GM20431 (cell line): ENCODE results near the gene CHST11.

Experiments used
- in situ Hi-C: fragments of 300-500 bp; cut with MseI, MboI; formaldehyde crosslinking; loops from one replicate; pipeline ENCODE4 v1.15.0; 2020; ENCODE audit warnings: low sequenced_read_pairs; ENCODE audit not compliant: unreplicated experiment

The CHST11 gene

DNA sequence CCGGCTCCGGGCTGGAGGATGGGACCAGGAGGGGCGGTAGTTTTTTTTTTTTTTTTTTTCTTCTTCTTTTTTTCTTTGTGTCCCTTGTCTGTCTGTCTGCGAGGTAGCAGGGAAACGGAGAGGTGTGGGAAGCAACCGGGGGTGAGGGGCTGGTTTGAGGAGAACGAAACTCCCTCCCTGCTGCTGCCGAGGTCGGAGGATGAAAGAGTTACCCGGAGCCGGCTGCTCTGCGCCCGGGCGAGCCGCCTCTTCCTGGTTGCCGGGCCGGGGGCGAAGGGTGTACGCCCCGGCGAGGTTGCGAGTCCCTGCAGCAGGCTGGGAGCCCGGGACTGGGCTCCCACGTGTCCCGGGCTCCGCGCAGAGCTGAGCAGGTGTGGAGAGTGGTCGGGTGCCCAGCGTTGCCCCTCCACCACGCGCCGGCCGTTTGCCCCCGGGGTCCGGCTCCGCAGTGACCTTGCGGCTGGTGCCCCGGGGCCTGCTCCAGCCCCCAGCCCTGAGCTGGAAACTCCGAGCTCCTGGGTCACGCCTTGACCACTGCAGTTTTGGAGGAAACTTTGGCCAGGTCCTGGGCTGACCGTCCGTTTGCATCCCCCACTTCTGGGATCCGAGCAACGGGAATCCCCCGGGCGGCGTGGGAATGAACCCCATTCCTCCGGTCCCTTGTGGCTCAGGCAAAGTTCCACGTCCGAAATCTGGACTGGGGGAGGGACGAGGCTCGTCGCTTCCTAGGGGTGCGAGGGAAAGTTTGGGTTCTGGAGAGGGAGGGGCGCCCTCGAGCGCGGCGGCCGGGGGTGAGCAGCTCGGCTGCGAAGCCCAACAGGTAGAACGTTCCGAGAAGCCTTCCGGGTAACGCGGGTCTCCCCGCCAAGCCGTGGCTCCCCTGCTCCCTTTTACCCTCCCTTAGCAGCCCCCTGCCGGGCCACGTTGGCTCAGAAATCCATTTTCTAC, 1.3 kb downstream of the CHST11 start:
- in situ Hi-C loops, result loop anchor here (25.0 kb wide), 1 partner anchor 204 kb away; no protein-coding TSS in a partner anchor

DNA sequence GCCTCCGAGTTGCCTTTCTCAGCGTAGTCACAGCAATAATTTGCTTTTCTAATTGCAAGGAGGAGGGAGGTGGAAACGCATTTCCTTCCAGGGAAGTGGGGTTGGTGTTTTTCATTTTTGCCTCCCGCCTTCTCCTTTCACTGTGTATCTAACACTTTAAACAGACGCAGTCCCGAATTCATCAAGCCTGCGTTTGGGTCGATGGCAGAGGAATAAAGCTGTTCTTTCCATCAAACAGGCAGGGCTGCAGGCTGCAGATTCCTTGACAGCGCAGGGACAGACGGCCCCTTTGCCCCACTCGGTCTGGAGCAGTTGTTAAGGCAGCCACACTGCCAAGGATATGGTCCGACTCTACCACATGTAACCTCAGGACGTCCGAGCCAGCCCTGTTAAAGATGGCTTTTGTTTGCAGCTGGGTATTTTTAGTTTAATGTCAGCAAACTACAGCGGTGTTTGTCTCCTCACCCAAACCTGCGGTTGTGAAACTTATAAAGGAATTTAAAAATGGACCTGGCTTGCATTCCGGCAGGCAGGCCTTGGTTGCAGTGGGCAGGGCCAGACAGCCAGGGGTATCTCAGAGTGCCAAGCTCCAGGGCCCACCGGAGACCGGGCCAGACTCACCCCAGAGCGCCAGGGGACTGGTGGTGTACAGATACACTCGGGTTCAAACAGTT, 2.1 kb downstream of the CHST11 start:
- in situ Hi-C loops, result loop anchor here (25.0 kb wide), 1 partner anchor 203 kb away; no protein-coding TSS in a partner anchor

DNA sequence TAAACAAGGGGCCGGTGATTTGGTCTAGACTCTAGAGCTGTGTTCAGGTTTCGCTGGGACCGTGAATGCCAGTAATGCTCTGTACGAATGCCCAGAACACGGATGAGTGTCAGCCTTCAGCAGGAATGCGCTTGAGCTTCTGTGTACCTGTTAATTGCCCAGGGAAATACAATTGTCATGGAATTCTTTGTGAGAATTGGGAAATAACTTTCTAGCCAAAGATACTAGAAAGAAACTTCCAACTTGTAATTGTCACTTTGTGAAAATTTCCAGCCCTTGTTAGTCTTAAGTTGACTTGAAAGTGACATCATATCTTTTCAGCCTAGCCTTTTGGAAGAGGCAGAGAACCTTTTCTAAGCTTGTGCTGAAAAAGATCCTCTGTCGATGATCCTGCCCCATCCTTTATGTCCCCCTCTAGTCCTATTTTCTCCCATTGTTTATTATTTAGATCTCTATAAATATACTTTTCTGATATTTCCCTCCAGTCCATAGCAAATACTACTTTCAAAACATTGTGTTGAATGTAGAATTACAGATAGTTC, 2.7 kb downstream of the CHST11 start:
- in situ Hi-C loops, result loop anchor here (25.0 kb wide), 1 partner anchor 203 kb away; no protein-coding TSS in a partner anchor

DNA sequence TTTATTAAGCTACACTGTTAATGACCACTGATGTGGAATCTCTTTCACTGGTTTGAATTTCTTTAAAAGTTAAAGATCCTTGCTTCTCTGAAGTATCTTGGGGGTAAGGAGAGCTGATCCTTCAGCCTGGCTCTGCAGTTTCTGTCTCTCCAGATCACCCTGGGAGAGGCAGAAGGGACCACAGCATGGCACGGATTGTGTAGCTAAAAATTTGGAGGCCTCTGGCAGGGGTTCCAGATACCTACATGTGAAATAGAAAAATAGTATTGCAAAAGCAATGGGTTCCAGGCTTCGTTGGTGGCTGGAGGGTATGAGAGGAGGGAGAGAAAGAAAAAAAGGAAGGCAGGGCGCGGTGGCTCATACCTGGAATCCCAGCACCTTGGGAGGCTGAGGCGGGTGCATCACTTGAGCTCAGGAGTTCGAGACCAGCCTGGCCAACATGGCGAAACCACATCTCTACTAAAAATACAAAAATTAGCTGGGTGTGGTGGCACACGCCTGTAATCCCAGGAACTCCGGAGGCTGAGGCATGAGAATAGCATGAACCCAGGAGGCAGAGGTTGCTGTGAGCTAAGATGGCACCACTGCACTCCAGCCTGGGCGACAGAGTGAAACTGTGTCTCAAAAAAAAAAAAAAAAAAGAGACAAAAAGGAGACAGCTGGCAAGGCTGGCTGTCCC, 3.4 kb downstream of the CHST11 start:
- in situ Hi-C loops, result loop anchor here (25.0 kb wide), 1 partner anchor 202 kb away; no protein-coding TSS in a partner anchor

DNA sequence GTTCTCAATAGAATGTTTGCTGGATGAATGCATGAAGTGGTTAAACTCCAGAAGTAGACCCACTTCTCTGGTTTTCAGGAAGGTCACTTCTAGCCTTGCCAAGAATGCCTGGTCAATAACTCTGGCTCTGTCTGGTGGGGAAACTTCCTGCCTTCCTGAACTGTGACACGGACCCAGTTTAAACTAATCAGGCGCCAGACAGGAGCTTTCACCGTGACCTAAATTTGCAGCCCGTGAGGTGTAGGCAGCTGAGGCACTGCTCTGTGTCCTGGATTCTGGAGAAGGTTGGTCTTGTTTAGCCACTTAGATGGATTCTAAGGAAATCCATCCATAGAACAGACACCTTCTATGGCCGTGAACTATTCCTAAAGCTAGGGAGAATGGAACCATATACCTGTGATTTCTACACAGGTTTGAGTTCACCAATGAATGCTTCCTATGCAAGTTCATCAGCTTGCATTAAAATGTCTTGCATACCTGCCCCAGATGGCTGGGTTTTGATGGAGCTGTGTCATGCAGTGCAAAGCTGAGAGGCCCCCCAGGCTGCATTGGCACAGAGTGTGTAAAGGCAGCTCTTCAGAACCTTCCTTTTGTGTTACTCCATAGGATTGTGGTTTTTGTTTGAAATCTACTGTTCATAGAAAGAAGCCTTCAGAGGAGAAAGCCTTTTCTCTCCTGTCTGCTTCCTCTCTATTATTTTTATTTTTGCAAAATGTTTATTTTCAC, 4.4 kb downstream of the CHST11 start:
- in situ Hi-C loops, result loop anchor here (25.0 kb wide), 1 partner anchor 201 kb away; no protein-coding TSS in a partner anchor

DNA sequence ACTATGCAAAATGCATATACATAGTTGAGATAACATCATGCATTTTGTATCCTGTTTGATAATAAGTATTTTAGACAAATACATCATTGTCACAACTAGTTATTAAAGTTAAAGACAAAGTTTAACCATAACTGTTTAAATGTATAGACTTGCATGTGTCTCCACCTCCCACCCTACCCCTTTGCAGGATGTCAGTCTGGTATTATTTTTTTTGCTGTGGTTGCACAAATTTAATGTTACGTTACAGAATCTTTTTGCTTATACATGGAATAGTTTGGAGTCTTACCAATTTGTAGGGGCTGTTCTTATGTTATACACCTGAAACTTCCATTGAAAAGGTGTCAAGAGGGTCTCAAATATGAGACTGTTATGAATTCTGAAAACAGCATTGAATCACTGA, 5.6 kb downstream of the CHST11 start:
- in situ Hi-C loops, result loop anchor here (25.0 kb wide), 1 partner anchor 200 kb away; no protein-coding TSS in a partner anchor

DNA sequence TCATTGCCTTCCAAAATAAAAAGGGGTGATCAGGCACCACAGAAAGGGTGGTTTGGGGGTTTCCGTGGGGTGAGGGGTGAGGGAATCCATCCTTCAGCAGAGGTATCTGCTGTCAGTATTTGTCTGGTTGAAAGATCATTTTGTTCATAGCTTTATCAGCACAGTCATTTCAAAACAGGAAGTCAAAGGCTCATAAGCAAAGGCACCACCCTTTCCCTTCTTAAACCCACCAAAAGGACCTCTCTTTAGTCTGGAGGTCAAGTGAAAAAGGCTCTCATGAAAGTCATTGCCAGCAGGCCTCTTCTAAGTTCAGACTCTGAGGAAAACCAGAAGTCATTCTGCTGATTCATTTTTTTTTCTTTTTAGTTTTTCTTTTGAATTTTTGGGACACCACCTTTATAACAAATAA, 6.2 kb downstream of the CHST11 start:
- in situ Hi-C loops, result loop anchor here (25.0 kb wide), 1 partner anchor 199 kb away; no protein-coding TSS in a partner anchor

DNA sequence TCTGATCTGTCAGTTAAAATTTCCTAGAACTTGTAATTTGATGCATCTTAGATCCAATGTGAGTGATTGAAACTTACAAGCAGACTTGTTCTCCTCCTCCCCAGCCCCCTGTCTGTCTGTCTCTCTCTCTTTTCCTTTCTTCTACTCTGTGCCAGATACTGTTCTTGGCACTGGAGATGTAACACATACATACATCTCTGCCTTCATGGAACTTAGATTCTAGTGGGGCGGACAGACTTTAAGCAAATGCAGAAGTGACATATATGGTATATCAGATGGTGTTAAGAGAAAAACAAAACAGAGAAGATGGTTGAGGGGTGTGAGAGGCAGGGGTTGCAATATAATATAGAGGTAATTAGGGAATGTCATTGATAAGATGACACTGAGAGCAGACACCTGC, 6.6 kb downstream of the CHST11 start:
- in situ Hi-C loops, result loop anchor here (25.0 kb wide), 1 partner anchor 199 kb away; no protein-coding TSS in a partner anchor

DNA sequence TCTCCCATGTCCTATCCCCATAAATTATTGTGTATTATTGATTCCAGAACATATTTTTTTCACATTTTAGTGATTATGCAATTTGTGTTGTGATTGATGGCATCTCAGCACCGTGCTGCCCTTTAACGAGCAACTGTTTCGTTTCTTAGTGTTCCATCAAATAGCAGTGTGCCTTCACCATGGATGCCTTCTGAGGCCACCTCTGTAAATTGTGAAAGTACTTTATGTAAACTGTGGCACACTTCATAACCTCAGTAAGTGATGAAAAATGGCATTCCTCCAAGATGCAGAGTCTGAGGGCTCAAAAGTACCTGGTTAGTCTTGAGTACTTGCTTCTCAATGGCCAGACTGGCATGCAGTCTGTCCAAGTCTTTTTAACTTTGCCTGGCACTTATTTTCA, 8.2 kb downstream of the CHST11 start:
- in situ Hi-C loops, result loop anchor here (25.0 kb wide), 1 partner anchor 197 kb away; no protein-coding TSS in a partner anchor

DNA sequence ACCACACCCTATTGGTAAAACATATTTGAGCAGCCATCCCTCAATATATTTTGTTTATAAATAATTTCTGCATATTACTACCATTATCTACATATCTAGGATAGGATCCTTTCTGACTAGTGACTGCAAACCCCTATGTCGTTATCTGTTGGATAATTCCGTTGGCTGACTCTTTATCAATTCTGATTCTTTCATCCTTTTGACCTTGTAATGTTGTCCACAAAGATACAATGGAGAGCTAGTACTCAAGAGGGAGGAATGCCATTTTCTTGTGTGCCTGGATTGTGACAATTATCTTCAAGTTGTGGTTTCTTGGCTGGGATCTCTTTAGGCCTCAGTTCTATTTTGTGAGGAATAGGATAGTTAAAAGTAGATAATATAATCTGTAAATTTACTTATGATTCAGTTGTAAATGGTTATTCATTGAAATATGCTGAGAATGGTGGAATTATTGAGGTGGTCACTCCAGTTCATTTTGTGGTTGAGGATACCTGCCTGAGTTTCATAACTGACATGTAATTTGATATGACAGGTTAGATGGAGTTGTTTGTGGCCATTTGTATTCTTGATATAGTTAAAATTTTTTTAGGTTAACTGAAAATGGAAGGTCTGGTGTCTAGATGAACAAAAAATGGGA, 10.1 kb downstream of the CHST11 start:
- in situ Hi-C loops, result loop anchor here (25.0 kb wide), 1 partner anchor 195 kb away; no protein-coding TSS in a partner anchor

DNA sequence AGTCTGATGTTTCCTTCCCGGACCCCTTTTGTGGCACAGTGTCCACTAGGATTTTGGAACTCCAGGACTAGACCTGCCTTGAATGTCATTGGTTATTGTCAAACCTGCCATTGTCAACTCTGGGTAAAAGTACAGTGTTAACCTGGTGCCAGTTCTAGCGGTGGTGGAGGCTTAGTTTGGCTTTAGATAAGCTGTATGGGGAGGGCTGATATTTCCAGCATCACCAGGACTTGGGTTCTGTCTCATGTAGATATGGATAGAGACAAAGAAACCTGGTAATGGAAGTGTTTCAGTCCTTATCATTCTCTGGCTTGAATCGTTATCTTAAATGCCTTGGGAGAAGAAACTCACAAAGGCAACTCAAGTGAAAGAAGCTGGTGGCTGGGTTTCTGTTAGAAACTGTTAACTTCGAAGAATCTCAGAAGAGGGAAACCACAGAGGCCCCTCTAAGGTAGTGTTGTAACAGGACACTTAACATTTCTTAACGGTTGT, 10.6 kb downstream of the CHST11 start:
- in situ Hi-C loops, result loop anchor here (25.0 kb wide), 1 partner anchor 195 kb away; no protein-coding TSS in a partner anchor

DNA sequence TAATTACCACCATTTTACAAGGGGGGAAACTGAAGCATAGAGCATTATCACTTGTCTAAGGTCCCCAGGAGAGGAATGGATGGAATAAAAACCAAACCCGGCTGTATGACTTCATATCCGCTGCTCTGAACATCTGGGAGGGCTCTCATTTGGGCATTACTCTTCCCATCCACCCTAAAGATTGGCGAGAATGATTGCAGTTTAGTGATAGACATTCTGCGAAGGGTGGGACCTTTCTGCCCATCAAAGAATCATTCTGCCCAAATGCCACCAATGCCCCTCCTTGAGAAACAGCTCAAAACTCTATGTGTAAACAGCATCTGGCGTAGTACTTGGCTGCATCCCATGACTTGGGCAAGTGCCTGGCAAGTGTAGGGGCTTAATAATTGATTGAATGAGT, 11.6 kb downstream of the CHST11 start:
- in situ Hi-C loops, result loop anchor here (25.0 kb wide), 1 partner anchor 194 kb away; no protein-coding TSS in a partner anchor

DNA sequence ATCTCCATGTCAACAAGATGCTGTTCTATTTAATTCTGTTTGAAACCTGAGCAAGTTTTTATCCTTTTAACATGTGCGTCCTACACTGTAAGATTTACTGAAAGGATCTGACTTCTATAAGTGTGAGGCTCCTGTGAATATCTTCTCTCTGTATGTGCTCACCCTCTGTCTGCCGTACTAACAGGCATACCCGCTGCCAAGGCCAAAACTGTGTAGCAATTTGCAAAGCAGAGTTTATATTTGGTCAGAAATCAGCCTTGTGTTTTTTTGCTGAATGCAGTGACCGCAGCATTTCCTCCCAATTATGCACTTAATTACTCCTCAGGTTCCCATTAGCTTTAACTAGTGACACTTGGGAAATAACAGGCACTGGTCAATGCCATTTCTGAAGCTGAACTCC, 12.3 kb downstream of the CHST11 start:
- in situ Hi-C loops, result loop anchor here (25.0 kb wide), 1 partner anchor 193 kb away; no protein-coding TSS in a partner anchor

DNA sequence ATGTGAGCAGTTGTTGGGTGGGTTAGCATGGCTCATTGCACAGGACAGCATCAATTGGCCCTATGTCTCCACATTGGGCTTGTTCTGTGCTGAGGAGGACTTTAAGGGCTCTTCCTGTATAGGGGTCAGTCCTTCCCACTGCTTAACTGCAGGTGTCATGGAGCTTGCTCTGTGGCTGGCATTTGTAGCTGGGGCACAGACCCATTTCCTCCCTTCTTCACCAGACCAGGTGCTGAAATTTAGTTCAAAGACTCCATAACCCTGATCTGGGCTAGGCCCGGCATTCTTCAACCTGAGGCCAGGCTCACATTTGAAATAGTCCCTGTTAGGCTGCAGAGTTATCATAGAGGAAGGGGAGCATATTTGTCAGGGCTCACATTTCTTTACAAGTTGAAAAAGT, 12.8 kb downstream of the CHST11 start:
- in situ Hi-C loops, result loop anchor here (25.0 kb wide), 1 partner anchor 193 kb away; no protein-coding TSS in a partner anchor

DNA sequence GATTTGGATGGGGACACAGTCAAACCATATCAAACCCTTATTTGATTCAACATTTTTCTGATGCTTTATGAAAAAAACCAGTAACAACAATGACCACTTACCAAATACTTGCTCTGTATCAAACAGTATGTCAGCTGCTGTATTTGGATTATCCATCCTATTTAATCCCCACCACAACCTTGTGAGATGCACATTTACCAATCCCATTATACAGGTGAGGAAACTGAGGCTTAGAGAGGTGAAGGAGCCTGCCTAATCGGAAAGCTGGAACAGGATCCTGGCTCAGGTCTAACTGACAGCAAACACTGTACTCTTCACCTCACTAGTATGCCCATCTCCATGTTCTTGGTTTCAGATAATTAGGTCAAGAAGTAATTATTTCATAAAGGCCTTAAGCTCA, 13.8 kb downstream of the CHST11 start:
- in situ Hi-C loops, result loop anchor here (25.0 kb wide), 1 partner anchor 192 kb away; no protein-coding TSS in a partner anchor

DNA sequence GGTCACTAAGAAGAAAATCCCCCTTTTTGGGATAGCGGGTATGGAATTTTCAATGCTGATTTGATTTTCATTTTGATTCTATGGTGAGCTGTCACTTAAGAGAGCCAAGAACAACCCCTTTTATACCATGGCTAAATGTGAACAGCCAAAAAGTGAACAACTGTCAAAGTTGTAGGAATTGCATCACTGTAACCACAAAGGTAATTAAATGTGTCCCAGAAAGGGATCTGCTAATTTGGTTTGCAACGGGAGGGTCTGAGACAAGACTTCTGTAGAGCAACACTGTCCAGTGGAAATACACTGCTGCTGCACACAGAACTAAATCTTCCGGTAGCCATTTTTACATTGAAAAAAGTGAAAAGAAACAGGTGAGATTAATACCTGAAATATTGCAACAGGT, 14.6 kb downstream of the CHST11 start:
- in situ Hi-C loops, result loop anchor here (25.0 kb wide), 1 partner anchor 191 kb away; no protein-coding TSS in a partner anchor

DNA sequence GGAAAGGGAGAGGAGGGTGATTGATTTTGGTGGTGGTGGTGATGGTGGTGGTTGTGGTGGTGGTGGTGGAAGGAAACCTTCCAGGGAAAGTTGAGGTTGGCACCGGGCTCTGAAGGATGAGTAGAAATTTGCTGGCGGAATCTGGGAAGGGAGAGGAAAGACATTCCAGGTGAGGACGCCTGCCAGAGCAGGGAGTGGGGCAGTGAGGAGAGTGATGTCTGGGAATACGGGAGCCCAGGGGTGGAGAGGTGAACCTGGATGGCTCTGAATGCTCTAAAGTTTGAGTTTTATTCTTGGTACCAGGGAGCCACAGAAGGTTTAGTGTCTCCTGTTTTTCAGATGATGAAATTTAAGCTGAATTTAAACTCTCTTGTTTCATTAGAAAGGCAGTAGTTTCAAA, 16.0 kb downstream of the CHST11 start:
- in situ Hi-C loops, result loop anchor here (25.0 kb wide), 1 partner anchor 190 kb away; no protein-coding TSS in a partner anchor
